PC-9 (cell line): Measurements from ENCODE around the gene CDPF1. TPM values are rescaled to one million over a fixed set of nuclear protein-coding genes. Genes with fewer than 3 reads are reported as not detected.

Experiments used
- BruUV-seq: library from RNA; stranded (reverse); fragments of 400-500 nt; replicated peaks from 2 replicates; lab custom pipeline; 2021; lab: Mats Ljungman, UMichigan
- CTCF ChIA-PET: fragments of 300-600 bp; sonication (Branson Sonifier 250); formaldehyde crosslinking; loops from one replicate; lab custom pipeline; 2022; ENCODE audit warnings: antibody characterized with exemption; lab: Charles Lee
- POLR2A ChIA-PET: fragments of 300-600 bp; sonication (Branson Sonifier 250); formaldehyde crosslinking; loops from one replicate; lab custom pipeline; 2022; ENCODE audit warnings: antibody characterized with exemption; ENCODE audit not compliant: unreplicated experiment; lab: Charles Lee
- DNase-seq, 2 experiments: peaks; one replicate each; pipeline versions ENCODE4 v3.0.0 to v3.0.0-alpha.2; 2015 to 2022; ENCODE audit warnings: mixed read lengths in 1 of 2
- H2AFZ ChIP-seq: fragments of 200-600 bp; sonication (generic); 2 replicates; pipeline ENCODE4 v1.8.1; 2017; ENCODE audit warnings: antibody characterized with exemption
- H3F3A ChIP-seq: fragments of 200-600 bp; sonication (generic); 2 replicates; pipeline ENCODE4 v1.8.1; 2017; ENCODE audit warnings: antibody characterized with exemption, mild to moderate bottlenecking, low read depth; ENCODE audit not compliant: insufficient read depth
- H3K27ac ChIP-seq: fragments of 200-600 bp; sonication (generic); 2 replicates; pipeline ENCODE4 v1.6.1; 2016; ENCODE audit warnings: mixed run types
- H3K27me3 ChIP-seq: fragments of 200-600 bp; sonication (generic); 2 replicates; pipeline ENCODE4 v1.6.1; 2016; ENCODE audit warnings: low read depth, mixed run types; ENCODE audit not compliant: insufficient read depth
- H3K36me3 ChIP-seq: fragments of 200-600 bp; sonication (generic); 2 replicates; pipeline ENCODE4 v1.6.1; 2016; ENCODE audit warnings: low read depth, mixed run types
- H3K4me1 ChIP-seq: fragments of 200-600 bp; sonication (generic); replicated peaks from 2 replicates; pipeline ENCODE4 v1.6.1; 2016; ENCODE audit warnings: mixed run types; ENCODE audit not compliant: insufficient read depth
- H3K4me2 ChIP-seq: fragments of 200-600 bp; sonication (generic); 2 replicates; pipeline ENCODE4 v1.6.1; 2017; ENCODE audit warnings: mixed run types
- H3K4me3 ChIP-seq: fragments of 200-600 bp; sonication (generic); 2 replicates; pipeline ENCODE4 v1.6.1; 2016; ENCODE audit warnings: mixed run types
- H3K79me2 ChIP-seq: fragments of 200-600 bp; sonication (generic); 2 replicates; pipeline ENCODE4 v1.6.1; 2017; ENCODE audit warnings: low read depth, mixed run types
- H3K9me2 ChIP-seq: fragments of 200-600 bp; sonication (generic); 2 replicates; pipeline ENCODE4 v1.8.1; 2017; ENCODE audit warnings: mild to moderate bottlenecking; ENCODE audit not compliant: insufficient read depth
- H3K9me3 ChIP-seq: fragments of 200-600 bp; sonication (generic); 2 replicates; pipeline ENCODE4 v1.8.1; 2016; ENCODE audit warnings: low read depth; ENCODE audit not compliant: insufficient read depth
- H4K20me1 ChIP-seq: fragments of 200-600 bp; sonication (generic); 2 replicates; pipeline ENCODE4 v1.8.1; 2017; ENCODE audit not compliant: insufficient read depth
- CTCF ChIP-seq: fragments of 200-600 bp; sonication (generic); conservative IDR thresholded peaks from 2 replicates; pipeline ENCODE4 v1.6.1; 2017; ENCODE audit warnings: mixed run types, antibody characterized with exemption, mild to moderate bottlenecking, moderate library complexity
- EZH2 ChIP-seq: fragments of 200-600 bp; sonication (generic); IDR thresholded peaks from 2 replicates; pipeline ENCODE4 v1.8.0; 2017; ENCODE audit warnings: antibody characterized with exemption, low read depth
- intact Hi-C: fragments of 100-400 bp; cut with micrococcal nuclease; formaldehyde crosslinking; loops from one replicate; pipeline ENCODE4 v1.10.0; 2022; ENCODE audit not compliant: unreplicated experiment
- total RNA-seq: library from RNA; stranded (reverse); gene quantifications from 2 replicates; pipeline ENCODE4 v1.2.3, GENCODE V29; 2021

Gene CDPF1
- total RNA-seq, 1 experiment from 2014 or later, result 16.0 TPM

- no peaks in the 10 kb centered on the region for H3K4me1 ChIP-seq
- H3K27me3 ChIP-seq, result no peaks in the 10 kb centered on the region
- POLR2A ChIA-PET, result interaction anchor here (0.6 kb wide), 1 partner anchor 50 kb away, joined by 3 read pairs; no protein-coding TSS in a partner anchor
- H3F3A ChIP-seq, result no peaks in the 10 kb centered on the region; the same call in 1 of the 2 replicates
- H3K27ac ChIP-seq, result no peak overlapping the region
- no peak for TF ChIP-seq CTCF
- no peak for TF ChIP-seq EZH2
- intact Hi-C loops, result no loop called here
- H2AFZ ChIP-seq, result no peak overlapping the region
- no peak overlapping the region for H3K4me3 ChIP-seq
- no peaks in the 10 kb centered on the region for H4K20me1 ChIP-seq
- DNase-seq, result peak in 1 of 2 experiments; percentile 28
- H3K9me3 ChIP-seq, result no peaks in the 10 kb centered on the region
- peaks cover 7% of the 10 kb centered on the region; the same call in 1 of the 2 replicates for H3K36me3 ChIP-seq
- BruUV-seq, result no TSS peak
- H3K9me2 ChIP-seq, result no peaks in the 10 kb centered on the region
- CTCF ChIA-PET, result no interaction called here
- no peaks in the 10 kb centered on the region for H3K79me2 ChIP-seq
- H3K4me2 ChIP-seq, result no peak overlapping the region
Observed at GRCh38 chr22:46287873-46288751, 38.0 kb upstream of the CDPF1 start.

DNA sequence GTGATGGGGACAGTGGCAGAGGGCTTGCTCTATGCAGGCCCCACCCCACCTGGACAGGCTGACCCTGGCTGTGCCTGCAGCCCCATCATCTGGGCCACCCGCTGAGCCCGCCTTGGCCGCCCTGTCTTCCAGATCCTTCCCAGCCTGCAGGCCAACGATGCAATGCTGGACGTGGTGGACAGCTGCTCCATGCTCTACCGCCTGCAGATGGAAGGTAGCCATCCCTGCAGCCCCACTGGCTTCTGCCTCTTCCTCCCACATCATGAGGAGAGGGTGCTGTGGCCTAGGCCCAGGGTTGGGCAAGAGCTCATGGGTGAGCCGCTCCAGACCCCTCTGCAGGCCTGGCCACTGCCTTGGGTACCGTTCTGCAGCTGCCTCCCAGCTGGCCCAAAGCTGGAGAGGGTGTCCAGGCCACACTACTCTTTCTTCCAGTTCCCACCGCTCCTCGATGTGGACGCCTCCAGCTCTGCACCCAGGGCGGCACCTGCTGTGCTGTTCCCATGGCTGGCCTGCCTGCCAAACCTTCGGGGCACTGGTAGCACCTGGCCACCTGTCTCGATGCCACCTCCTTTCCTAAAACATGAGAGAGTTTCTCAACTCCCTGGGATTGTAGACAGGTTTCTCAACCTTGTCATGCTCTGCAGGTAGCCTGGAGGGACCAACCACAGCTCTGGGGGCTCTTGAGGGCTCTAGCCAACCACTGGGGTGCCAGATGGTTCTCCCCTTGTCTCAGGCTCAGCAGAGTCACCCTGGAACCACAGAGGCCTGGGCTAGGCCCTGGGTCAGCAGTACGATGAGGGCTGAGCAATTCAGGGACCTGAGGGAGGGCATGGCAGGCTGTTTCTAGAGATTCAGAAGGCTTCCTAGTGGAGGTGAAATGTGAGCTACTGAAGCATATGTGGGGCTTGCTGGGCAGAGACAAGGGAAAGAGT, 37.1 kb upstream of the CDPF1 start:
- no peak for TF ChIP-seq CTCF
- no peak for TF ChIP-seq EZH2
- ChIA-PET CTCF (no interaction called here), POLR2A (no interaction called here)
- H3K36me3 ChIP-seq, result peaks cover 7% of the 10 kb centered on the region; the same call in 1 of the 2 replicates
- no peaks in the 10 kb centered on the region for H3K9me2 ChIP-seq
- no peaks in the 10 kb centered on the region for H3K9me3 ChIP-seq
- BruUV-seq, result no TSS peak
- H3F3A ChIP-seq, result no peaks in the 10 kb centered on the region
- intact Hi-C loops, result no loop called here
- peak in 1 of 2 experiments; percentile 20 for DNase-seq
- H3K27me3 ChIP-seq, result no peaks in the 10 kb centered on the region
- H3K4me3 ChIP-seq, result no peak overlapping the region
- no peaks in the 10 kb centered on the region for H4K20me1 ChIP-seq
- no peak overlapping the region for H3K27ac ChIP-seq
- no peaks in the 10 kb centered on the region for H3K4me1 ChIP-seq
- no peak overlapping the region for H3K4me2 ChIP-seq
- H3K79me2 ChIP-seq, result no peaks in the 10 kb centered on the region
- no peak overlapping the region for H2AFZ ChIP-seq

- Histone ChIP-seq H3K9me3 (no peaks in the 10 kb centered on the region), H3K79me2 (no peaks in the 10 kb centered on the region), H3K27ac (no peak overlapping the region), H3K4me1 (no peaks in the 10 kb centered on the region), H3K27me3 (no peaks in the 10 kb centered on the region), H4K20me1 (no peaks in the 10 kb centered on the region), H3K4me3 (no peak overlapping the region), H3F3A (no peaks in the 10 kb centered on the region), H3K4me2 (no peak overlapping the region), H2AFZ (no peak overlapping the region), H3K36me3 (peaks cover 7% of the 10 kb centered on the region; the same call in 1 of the 2 replicates), H3K9me2 (no peaks in the 10 kb centered on the region)
- ChIA-PET CTCF (no interaction called here), POLR2A (no interaction called here)
- DNase-seq, result peak in 1 of 2 experiments; percentile 4
- intact Hi-C loops, result no loop called here
- TF ChIP-seq EZH2 (no peak), CTCF (no peak)
- BruUV-seq, result no TSS peak
Observed at GRCh38 chr22:46286006-46286405, 35.9 kb upstream of the CDPF1 start.
